Measurements from ENCODE around the gene GASK1A.
"Not testable (repeated sequence)": the region's sequence is repeated elsewhere in the genome, so short reads cannot be mapped to it uniquely, and the experiment has no call there.

The GASK1A gene

GRCh38 chr3:42979044-42979972 is at the start of gene GASK1A:
Gene GASK1A (plus strand): TSS chr3:42979311. CDS start chr3:42979643, 332 bp downstream.
- peak; percentile 6 for DNase-seq

GRCh38 chr3:42934111-42934510 is 45.0 kb upstream of the GASK1A start:
- no peak for DNase-seq

GRCh38 chr3:42934910-42935309 is 44.2 kb upstream of the GASK1A start:
- DNase-seq: no peak

- DNase-seq: no peak
Measured at GRCh38 chr3:42935472-42935871, 43.6 kb upstream of the GASK1A start.

- peak; percentile 1 for DNase-seq
Measured at GRCh38 chr3:42936157-42936981, 42.7 kb upstream of the GASK1A start.

- DNase-seq: no peak
Measured at GRCh38 chr3:42937334-42937733, 41.8 kb upstream of the GASK1A start.

GRCh38 chr3:42942693-42943092 is 36.4 kb upstream of the GASK1A start:
- DNase-seq: no peak

- DNase-seq: no peak
Measured at GRCh38 chr3:42946050-42946449, 33.1 kb upstream of the GASK1A start.

- no peak for DNase-seq
Measured at GRCh38 chr3:42957573-42957972, 21.5 kb upstream of the GASK1A start.

GRCh38 chr3:42960282-42960681 is 18.8 kb upstream of the GASK1A start:
- no peak for DNase-seq

- DNase-seq: no peak
Measured at GRCh38 chr3:42960786-42961185, 18.3 kb upstream of the GASK1A start.

- no peak for DNase-seq
Measured at GRCh38 chr3:42961633-42962032, 17.5 kb upstream of the GASK1A start.

GRCh38 chr3:42963269-42963668 is 15.8 kb upstream of the GASK1A start:
- DNase-seq: no peak

GRCh38 chr3:42964266-42964665 is 14.8 kb upstream of the GASK1A start:
- no peak for DNase-seq

- DNase-seq: no peak
Measured at GRCh38 chr3:42970557-42970956, 8.6 kb upstream of the GASK1A start.

- no peak for DNase-seq
Measured at GRCh38 chr3:42970976-42971772, 7.9 kb upstream of the GASK1A start.

- DNase-seq: not testable (repeated sequence)
Measured at GRCh38 chr3:42974906-42975305, 4.2 kb upstream of the GASK1A start.

- DNase-seq: no peak
Measured at GRCh38 chr3:42975456-42975855, 3.7 kb upstream of the GASK1A start.

- DNase-seq: no peak
Measured at GRCh38 chr3:42975955-42976354, 3.2 kb upstream of the GASK1A start.

GRCh38 chr3:42980209-42980608 is 1.1 kb downstream of the GASK1A start:
- DNase-seq: no peak

GRCh38 chr3:42980909-42981308 is 1.8 kb downstream of the GASK1A start:
- DNase-seq: no peak

GRCh38 chr3:42982645-42983412 is 3.7 kb downstream of the GASK1A start:
- no peak for DNase-seq
